Kidney (tissue), 14 donors: ENCODE results near the gene ALG11. TPM values are rescaled to one million over a fixed set of nuclear protein-coding genes. Genes with fewer than 3 reads are reported as not detected.
"Not testable (repeated sequence)": the region's sequence is repeated elsewhere in the genome, so short reads cannot be mapped to it uniquely, and the experiment has no call there.

Source experiments
- DNase-seq, 5 donors: peaks; one replicate each; pipeline ENCODE4 v3.0.0-alpha.2; 2013 to 2020
- FAIRE-seq: peaks from 2 replicates; lab custom pipeline; 2012; peaks lifted over from hg19 to GRCh38; lab: Jason Lieb, UNC
- H3K27ac ChIP-seq, 2 donors: one replicate each; pipeline ENCODE4 v1.7.0; 2013; ENCODE audit warnings: low read depth in 2 of 2, low read length in 2 of 2, inconsistent platforms in 1 of 2
- H3K27me3 ChIP-seq: one replicate; pipeline ENCODE4 v1.7.1; 2013; ENCODE audit warnings: low read length, inconsistent platforms; ENCODE audit not compliant: control insufficient read depth, insufficient read depth
- H3K36me3 ChIP-seq, 3 donors: one replicate each; pipeline versions ENCODE4 v1.7.0 to v1.7.1; 2013; ENCODE audit warnings: low read length in 3 of 3, control low read depth in 1 of 3, inconsistent platforms in 1 of 3; ENCODE audit not compliant: insufficient read depth in 3 of 3, control insufficient read depth in 2 of 3
- H3K4me1 ChIP-seq, 3 donors: one replicate each; pipeline versions ENCODE4 v1.7.0 to v1.7.1; 2013; ENCODE audit warnings: low read length in 3 of 3, inconsistent platforms in 1 of 3, low read depth in 1 of 3; ENCODE audit not compliant: control insufficient read depth in 2 of 3, insufficient read depth in 2 of 3
- H3K4me3 ChIP-seq, 3 donors: one replicate each; pipeline versions ENCODE4 v1.7.0 to v1.8.1; 2013; ENCODE audit warnings: low read length in 3 of 3, control low read depth in 1 of 3, inconsistent platforms in 1 of 3
- H3K9ac ChIP-seq, 3 donors: one replicate each; pipeline versions ENCODE4 v1.7.0 to v1.7.1; 2013; ENCODE audit warnings: low read length in 3 of 3, control low read depth in 1 of 3, inconsistent platforms in 1 of 3
- H3K9me3 ChIP-seq, 3 donors: one replicate each; pipeline versions ENCODE4 v1.7.0 to v1.7.1; 2013; ENCODE audit warnings: low read length in 3 of 3, control low read depth in 1 of 3, inconsistent platforms in 1 of 3; ENCODE audit not compliant: control insufficient read depth in 2 of 3, insufficient read depth in 1 of 3
- CTCF ChIP-seq: IDR thresholded peaks from 3 replicates; pipeline ENCODE4 v1.5.1; 2012; ENCODE audit warnings: mild to moderate bottlenecking, moderate library complexity, borderline replicate concordance; ENCODE audit not compliant: insufficient read depth; ENCODE audit errors: extremely low read depth
- intact Hi-C: fragments of 100-400 bp; cut with DNase I; formaldehyde crosslinking; loops from one replicate; pipeline ENCODE4 v1.11.1; 2022
- polyA plus RNA-seq: library from polyadenylated mRNA; stranded (reverse); fragments of 350-450 nt; fragmentation: Illumina TruSeq; extraction: RNeasy Lipid Tissue Mini Kit (QIAGEN cat#74804); gene quantifications from one replicate; pipeline ENCODE4 v1.2.3, GENCODE V29; 2014; ENCODE audit warnings: low read depth, low replicate concordance; ENCODE audit not compliant: insufficient read depth
- total RNA-seq: library from RNA; stranded (reverse); fragmentation: NEBNext Ultra II Directional; extraction: Animal tissue kit (Norgen Biotek cat#: 25700); gene quantifications from one replicate; pipeline ENCODE4 v1.2.1, GENCODE V29; 2021
- donor health status: control.
- donor health status: control.
- donor health status: control.
- donor health status: control.
- donor health status: control.
- donor health status: DM: yes; HTN: yes; CAD: no.
- donor health status: Normal renal cell carcinoma (clear cell type).

Gene ALG11
- total and polyA plus RNA-seq, 2 donors from 2014 or later = 3.1 to 39.5 TPM

- H3K36me3 ChIP-seq = no peaks in the 10 kb centered on the region
- FAIRE-seq = no peak
- TF ChIP-seq CTCF = no peak
- no peaks in the 10 kb centered on the region for H3K27me3 ChIP-seq
- no peak for DNase-seq
- no peaks in the 10 kb centered on the region for H3K9me3 ChIP-seq
- H3K4me3 ChIP-seq = no peak overlapping the region
- H3K27ac ChIP-seq = no peak overlapping the region
- intact Hi-C loops = no loop called here
- no peaks in the 10 kb centered on the region for H3K4me1 ChIP-seq
- no peak overlapping the region for H3K9ac ChIP-seq
Observed at GRCh38 chr13:51978796-51979556, 33.2 kb upstream of the ALG11 start.

GRCh38 chr13:51980908-51981307 lies 31.3 kb upstream of the ALG11 start:
- no peak for TF ChIP-seq CTCF
- H3K27ac ChIP-seq = no peak overlapping the region
- no peaks in the 10 kb centered on the region for H3K9me3 ChIP-seq
- intact Hi-C loops = no loop called here
- H3K36me3 ChIP-seq = no peaks in the 10 kb centered on the region
- H3K4me1 ChIP-seq = no peaks in the 10 kb centered on the region
- no peaks in the 10 kb centered on the region for H3K27me3 ChIP-seq
- FAIRE-seq (no peak), DNase-seq (no peak)
- no peak overlapping the region for H3K9ac ChIP-seq
- H3K4me3 ChIP-seq = no peak overlapping the region

- Histone ChIP-seq H3K27me3 (no peaks in the 10 kb centered on the region), H3K9ac (no peak overlapping the region), H3K4me1 (no peaks in the 10 kb centered on the region), H3K9me3 (no peaks in the 10 kb centered on the region), H3K4me3 (no peak overlapping the region), H3K27ac (no peak overlapping the region), H3K36me3 (no peaks in the 10 kb centered on the region)
- FAIRE-seq (no peak), DNase-seq (no peak)
- no peak for TF ChIP-seq CTCF
- intact Hi-C loops = no loop called here
Observed at GRCh38 chr13:51981355-51981754, 30.8 kb upstream of the ALG11 start.

GRCh38 chr13:51983292-51983691 lies 28.9 kb upstream of the ALG11 start:
- H3K9ac ChIP-seq, H3K4me3 ChIP-seq, H3K27me3 ChIP-seq, H3K9me3 ChIP-seq, H3K4me1 ChIP-seq, intact Hi-C loops, H3K36me3 ChIP-seq, DNase-seq, H3K27ac ChIP-seq, FAIRE-seq: not testable (repeated sequence)

GRCh38 chr13:51984904-51985303 lies 27.3 kb upstream of the ALG11 start:
- H3K36me3 ChIP-seq, H3K27ac ChIP-seq, FAIRE-seq, DNase-seq, H3K9ac ChIP-seq, H3K4me1 ChIP-seq, H3K4me3 ChIP-seq, intact Hi-C loops, H3K27me3 ChIP-seq, H3K9me3 ChIP-seq: not testable (repeated sequence)
